Ishikawa (cell line): Measurements from ENCODE around the gene ASPA.

ENCODE experiments used
- CEBPB ChIP-seq: IDR thresholded peaks from 2 replicates; pipeline ENCODE4 v1.6.1; 2012
- EP300 ChIP-seq: IDR thresholded peaks from 2 replicates; pipeline ENCODE4 v1.6.1; 2012; ENCODE audit warnings: borderline replicate concordance
- FOXM1 ChIP-seq: IDR thresholded peaks from 2 replicates; pipeline ENCODE4 v1.6.1; 2012; ENCODE audit warnings: low read depth, borderline replicate concordance
- RAD21 ChIP-seq: IDR thresholded peaks from 2 replicates; pipeline ENCODE4 v1.6.1; 2012; ENCODE audit warnings: low read depth
- TAF1 ChIP-seq: IDR thresholded peaks from 2 replicates; pipeline ENCODE4 v1.6.1; 2012; ENCODE audit warnings: low read depth, mild to moderate bottlenecking
- TCF12 ChIP-seq: IDR thresholded peaks from 2 replicates; pipeline ENCODE4 v1.6.1; 2012; ENCODE audit warnings: low read depth

DNA sequence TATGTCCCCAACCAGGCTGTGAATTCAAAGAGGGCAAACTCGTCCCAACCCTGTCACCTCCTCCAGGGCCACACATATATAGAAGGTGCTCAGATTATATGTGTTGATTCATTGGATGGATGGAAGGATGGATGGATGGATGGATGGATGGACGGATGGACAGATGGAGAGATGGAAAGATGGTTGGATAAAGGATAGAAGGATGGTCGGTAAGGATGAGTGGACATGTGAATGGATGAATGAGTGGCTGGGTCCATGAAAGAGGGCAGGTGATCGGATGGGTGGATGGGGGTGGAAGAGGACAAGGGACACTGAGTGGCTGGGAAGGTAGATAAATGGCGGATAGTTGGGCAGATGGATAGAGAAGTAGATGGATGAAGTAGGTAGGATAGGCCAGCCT, 51.7 kb downstream of the ASPA start:
- TF ChIP-seq TAF1 (no peak), FOXM1 (no peak), RAD21 (no peak), TCF12 (no peak), CEBPB (no peak), EP300 (no peak)
